GM13977 (cell line): Measurements from ENCODE around the gene THUMPD3.

Experiments
- DNase-seq: peaks from one replicate; pipeline ENCODE4 v3.0.0; 2012; ENCODE audit warnings: low spot score
- CTCF ChIP-seq: IDR thresholded peaks from 2 replicates; pipeline ENCODE4 v1.5.1; 2012; ENCODE audit warnings: mild to moderate bottlenecking, control low read depth; ENCODE audit not compliant: insufficient read depth; ENCODE audit errors: extremely low read depth, missing control alignments
- in situ Hi-C: fragments of 300-500 bp; cut with MboI; formaldehyde crosslinking; loops from one replicate; pipeline ENCODE4 v1.12.0; 2022; ENCODE audit warnings: low sequenced_read_pairs, low pct_unique_long_range_greater_than_20kb, mixed read lengths, inconsistent platforms; ENCODE audit not compliant: unreplicated experiment

Gene THUMPD3

GRCh38 chr3:9406856-9407626 lies 44.2 kb downstream of the THUMPD3 start:
- TF ChIP-seq CTCF, result no peak
- in situ Hi-C loops, result no loop called here
- DNase-seq, result no peak

- in situ Hi-C loops, result no loop called here
- DNase-seq, result no peak
- TF ChIP-seq CTCF, result no peak
Measured at GRCh38 chr3:9408061-9408460, 45.2 kb downstream of the THUMPD3 start.

GRCh38 chr3:9408546-9408945 lies 45.7 kb downstream of the THUMPD3 start:
- in situ Hi-C loops, result no loop called here
- TF ChIP-seq CTCF, result no peak
- DNase-seq, result no peak

- DNase-seq, result no peak
- TF ChIP-seq CTCF, result no peak
- in situ Hi-C loops, result no loop called here
Measured at GRCh38 chr3:9409981-9410854, 47.4 kb downstream of the THUMPD3 start.

- TF ChIP-seq CTCF, result no peak
- in situ Hi-C loops, result no loop called here
Measured at GRCh38 chr3:9411302-9411701, 48.4 kb downstream of the THUMPD3 start.

GRCh38 chr3:9412293-9412692 lies 49.4 kb downstream of the THUMPD3 start:
- in situ Hi-C loops, result no loop called here
- DNase-seq, result no peak
- no peak for TF ChIP-seq CTCF

More at GRCh38 chr3:9411302-9411701, 48.4 kb downstream of the THUMPD3 start:
- no peak for DNase-seq
